HepG2 (cell line): Measurements from ENCODE around the gene PLIN4. TPM values are rescaled to one million over a fixed set of nuclear protein-coding genes. Genes with fewer than 3 reads are reported as not detected.

Experiments used
- ATAC-seq: fragments of 200-7000 bp; cut with Tn5 transposase; 3 replicates; pipeline ENCODE4 v1.9.1; 2020; ENCODE audit warnings: mild to moderate bottlenecking, moderate library complexity
- BruUV-seq: library from RNA; stranded (reverse); fragments of 400-500 nt; replicated peaks from 2 replicates; lab custom pipeline; 2021; lab: Mats Ljungman, UMichigan
- CTCF ChIA-PET: fragments of 300-600 bp; formaldehyde crosslinking; extraction: SDS; loops from one replicate; lab custom pipeline; 2021; ENCODE audit warnings: low total read pairs, inconsistent platforms, low intra/inter-chr PET ratio; lab: Yijun Ruan, JAX
- POLR2A ChIA-PET: fragments of 350-600 bp; sonication (Branson Sonifier 250); formaldehyde crosslinking; loops from one replicate; lab custom pipeline; 2020; ENCODE audit warnings: antibody characterized with exemption, inconsistent platforms; lab: Yijun Ruan, JAX
- DNase-seq: peaks from one replicate; pipeline ENCODE4 v3.0.0-alpha.2; 2015; ENCODE audit warnings: low spot score
- FAIRE-seq: peaks from 3 replicates; lab custom pipeline; 2011; peaks lifted over from hg19 to GRCh38; lab: Jason Lieb, UNC
- H2AFZ ChIP-seq: one replicate; pipeline ENCODE4 v1.6.1; 2011; ENCODE audit warnings: low read length, inconsistent platforms
- H3K27ac ChIP-seq: fragments of 300-600 bp; 3 replicates; pipeline ENCODE4 v1.8.0; 2011; ENCODE audit warnings: mixed run types, mild to moderate bottlenecking, mixed read lengths, low read length, inconsistent platforms; ENCODE audit not compliant: insufficient read depth; ENCODE audit errors: extremely low read length
- H3K27me3 ChIP-seq, 2 experiments: fragments of 200-600 bp in 1 of 2; 2 replicates in 1 of 2; 3 replicates in 1 of 2; pipeline versions ENCODE4 v1.6.0 to v1.8.0; 2011; ENCODE audit warnings: low read length in 2 of 2, mild to moderate bottlenecking in 2 of 2, moderate library complexity in 2 of 2, inconsistent platforms in 1 of 2; ENCODE audit not compliant: insufficient read depth in 2 of 2, control insufficient read depth in 1 of 2
- H3K36me3 ChIP-seq, 2 experiments: fragments of 200-600 bp in 1 of 2; replicated peaks in 1 of 2; 2 replicates in 1 of 2; 3 replicates in 1 of 2; pipeline versions ENCODE4 v1.5.1 to v1.8.0; 2011; ENCODE audit warnings: low read length in 2 of 2, inconsistent platforms in 1 of 2; ENCODE audit not compliant: insufficient read depth in 2 of 2, control insufficient read depth in 1 of 2
- H3K4me1 ChIP-seq: 2 replicates; pipeline ENCODE4 v1.5.1; 2012; ENCODE audit warnings: low read length, inconsistent platforms; ENCODE audit not compliant: insufficient read depth
- H3K4me2 ChIP-seq: 2 replicates; pipeline ENCODE4 v1.6.0; 2011; ENCODE audit warnings: low read depth, low read length, inconsistent platforms
- H3K4me3 ChIP-seq, 3 experiments: fragments of 200-600 bp in 1 of 3; sonication (generic), shearing (Covaris generic) in 1 of 3; replicated peaks in 1 of 3; 2 replicates each; pipeline ENCODE4 v1.5.1; 2011 to 2016; ENCODE audit warnings: low read length in 3 of 3, inconsistent platforms in 2 of 3, low read depth in 2 of 3, mild to moderate bottlenecking in 2 of 3, control low read depth in 1 of 3, mixed read lengths in 1 of 3; ENCODE audit not compliant: insufficient read depth in 1 of 3
- H3K79me2 ChIP-seq: one replicate; pipeline ENCODE4 v1.6.1; 2011; ENCODE audit warnings: low read length, inconsistent platforms; ENCODE audit not compliant: insufficient read depth
- H3K9ac ChIP-seq: 2 replicates; pipeline ENCODE4 v1.6.0; 2011; ENCODE audit warnings: mild to moderate bottlenecking, low read depth, low read length, inconsistent platforms; ENCODE audit not compliant: insufficient read depth
- H3K9me3 ChIP-seq: 2 replicates; pipeline ENCODE4 v1.5.1; 2012; ENCODE audit warnings: mild to moderate bottlenecking, low read length
- H4K20me1 ChIP-seq: 2 replicates; pipeline ENCODE4 v1.6.0; 2011; ENCODE audit warnings: inconsistent platforms, mild to moderate bottlenecking, low read length, moderate library complexity; ENCODE audit not compliant: insufficient read depth
- DDIT3 ChIP-seq: sonication (generic); formaldehyde crosslinking; IDR thresholded peaks from 2 replicates; pipeline ENCODE4 v1.4.0; 2020; ENCODE audit warnings: mild to moderate bottlenecking, missing genetic modification reagents
- HCFC1 ChIP-seq: fragments of 150-350 bp; IDR thresholded peaks from 2 replicates; pipeline ENCODE4 v1.6.1; 2014; ENCODE audit warnings: low read depth, low read length
- HNF1A ChIP-seq, 2 experiments: sonication (generic) in 1 of 2; formaldehyde crosslinking in 1 of 2; IDR thresholded peaks; 2 replicates each; pipeline versions ENCODE4 v1.4.0 to v1.6.1; 2016 to 2020; ENCODE audit warnings: borderline replicate concordance in 1 of 2, low read depth in 1 of 2, mild to moderate bottlenecking in 1 of 2, missing genetic modification reagents in 1 of 2
- MED1 ChIP-seq: sonication (generic); formaldehyde crosslinking; IDR thresholded peaks from 2 replicates; pipeline ENCODE4 v1.4.0; 2020; ENCODE audit warnings: missing genetic modification reagents
- REXO4 ChIP-seq: sonication (generic); formaldehyde crosslinking; IDR thresholded peaks from 2 replicates; pipeline ENCODE4 v1.8.0; 2022; ENCODE audit warnings: missing genetic modification reagents, mild to moderate bottlenecking, borderline replicate concordance
- SRF ChIP-seq: IDR thresholded peaks from 2 replicates; pipeline ENCODE4 v1.6.1; 2011; ENCODE audit warnings: mild to moderate bottlenecking, low read depth, low read length, moderate library complexity
- TAF15 ChIP-seq: fragments of 200-400 bp; formaldehyde crosslinking; IDR thresholded peaks from one replicate; pipeline ENCODE4 v1.6.1; 2018; ENCODE audit warnings: mild to moderate bottlenecking, low read depth, low read length; ENCODE audit not compliant: poor library complexity, severe bottlenecking
- WIZ ChIP-seq: sonication (generic); formaldehyde crosslinking; IDR thresholded peaks from 2 replicates; pipeline ENCODE4 v1.5.1; 2020; ENCODE audit warnings: mild to moderate bottlenecking, missing genetic modification reagents
- ZNF235 ChIP-seq: sonication (generic); formaldehyde crosslinking; IDR thresholded peaks from 2 replicates; pipeline ENCODE4 v1.8.1; 2023; ENCODE audit warnings: mild to moderate bottlenecking, missing genetic modification reagents, borderline replicate concordance
- ZNF703 ChIP-seq: sonication (generic); formaldehyde crosslinking; IDR thresholded peaks from 2 replicates; pipeline ENCODE4 v1.5.1; 2020; ENCODE audit warnings: missing genetic modification reagents, mild to moderate bottlenecking, moderate library complexity, borderline replicate concordance
- ZNF713 ChIP-seq: sonication (generic); formaldehyde crosslinking; IDR thresholded peaks from 2 replicates; pipeline ENCODE4 v1.4.0; 2020; ENCODE audit warnings: mild to moderate bottlenecking, missing genetic modification reagents
- ZZZ3 ChIP-seq: sonication (generic); formaldehyde crosslinking; IDR thresholded peaks from 2 replicates; pipeline ENCODE4 v1.4.0; 2020; ENCODE audit warnings: missing genetic modification reagents, mild to moderate bottlenecking, borderline replicate concordance
- WGBS: methylation state at CpG from one replicate; pipeline ENCODE4 v1.1.6; 2017; ENCODE audit warnings: low lambda C conversion rate; 5-methylcytosine and 5-hydroxymethylcytosine counted together
- in situ Hi-C: cut with HindIII; loops from 2 replicates; pipeline ENCODE4 v1.10.0; 2017; ENCODE audit warnings: low pct_unique_long_range_greater_than_20kb; ENCODE audit not compliant: extremely low pct_ligation_motif_present
- intact Hi-C: fragments of 100-400 bp; cut with micrococcal nuclease; formaldehyde crosslinking; loops from one replicate; pipeline ENCODE4 v1.10.0; 2022; ENCODE audit not compliant: unreplicated experiment
- polyA plus RNA-seq, 8 experiments: library from polyadenylated mRNA; depleted of rRNA in 3 of 8; stranded (reverse) in 7 of 8; unstranded in 1 of 8; fragments of >200 nt; fragmentation: Illumina TruSeq in 4 of 8; extraction: Trizol in 4 of 8; gene quantifications; 2 replicates each; pipeline versions ENCODE4 v1.2.1 to v1.2.3, GENCODE V29; 2011 to 2016; ENCODE audit warnings: low read depth in 4 of 8, missing spikeins in 1 of 8, mixed read lengths in 1 of 8; ENCODE audit not compliant: insufficient read depth in 1 of 8
- total RNA-seq, 5 experiments: library from RNA; depleted of rRNA; stranded (reverse); fragments of >200 nt; fragmentation: Illumina TruSeq; extraction: Trizol; gene quantifications; 2 replicates each; pipeline ENCODE4 v1.2.3, GENCODE V29; 2016; ENCODE audit warnings: low read depth in 1 of 5

PLIN4 gene
- total and polyA plus RNA-seq, 2 of the 13 experiments (the other 11 are each of a cell fraction or from before 2014, with no cell fraction given): 1.1 to 1.3 TPM

- Histone ChIP-seq H3K4me2 (no peak overlapping the region), H3K9ac (no peak overlapping the region), H3K9me3 (no peaks in the 10 kb centered on the region), H2AFZ (no peak overlapping the region), H3K4me3 (no peak overlapping the region), H3K4me1 (no peaks in the 10 kb centered on the region), H3K27me3 (no peaks in the 10 kb centered on the region), H3K27ac (no peak overlapping the region), H3K79me2 (no peaks in the 10 kb centered on the region), H3K36me3 (no peaks in the 10 kb centered on the region), H4K20me1 (no peaks in the 10 kb centered on the region)
- POLR2A ChIA-PET: no interaction called here
- 83% methylated on average over 23 of the region's 27 CpGs for WGBS
- BruUV-seq: no TSS peak
- TF ChIP-seq REXO4 (CRISPR knock-in tag) (no peak), ZNF235 (no peak), DDIT3 (CRISPR knock-in tag) (no peak), ZZZ3 (CRISPR knock-in tag) (no peak), MED1 (CRISPR knock-in tag) (no peak), SRF (no peak), TAF15 (no peak), ZNF703 (no peak), ZNF713 (CRISPR knock-in tag) (no peak), WIZ (no peak), HNF1A (IDR thresholded peaks at IDR 0.05; ENCODE audit: low read depth) (no peak), HNF1A (CRISPR knock-in tag; IDR thresholded peaks at IDR 0.05; ENCODE audit: borderline replicate concordance) (no peak), HCFC1 (no peak)
- no peak for DNase-seq
- CTCF ChIA-PET: no interaction called here
- intact Hi-C loops (no loop called here), in situ Hi-C loops (no loop called here)
- no peak; the same call in 2 of the 3 replicates for ATAC-seq
- FAIRE-seq: no peak
These were observed 6.8 kb downstream of the PLIN4 start for GRCh38 chr19:4511300-4512054.
